Tibial nerve (tissue), 4 donors: ENCODE measurements around the gene SYT5. TPM values are rescaled to one million over a fixed set of nuclear protein-coding genes. Genes with fewer than 3 reads are reported as not detected.

ENCODE experiments used
- DNase-seq, 2 donors: peaks; one replicate each; pipeline ENCODE4 v3.0.0-alpha.2; 2019; ENCODE audit warnings: low spot score in 2 of 2
- H3K27ac ChIP-seq, 4 donors: fragments of 200-600 bp; sonication (generic) in 3 of 4; one replicate each; pipeline ENCODE4 v1.5.1; 2017 to 2019; ENCODE audit warnings: mild to moderate bottlenecking in 1 of 4
- H3K27me3 ChIP-seq, 2 donors: fragments of 200-600 bp; sonication (generic) in 1 of 2; one replicate each; pipeline versions ENCODE4 v1.5.1 to v1.6.0; 2017 to 2019
- H3K36me3 ChIP-seq, 3 donors: fragments of 200-600 bp; sonication (generic); one replicate each; pipeline ENCODE4 v1.5.1; 2018 to 2019
- H3K4me1 ChIP-seq, 4 donors: fragments of 200-600 bp; sonication (generic) in 3 of 4; one replicate each; pipeline ENCODE4 v1.5.1; 2017 to 2019
- H3K4me3 ChIP-seq, 4 donors: fragments of 200-600 bp; sonication (generic) in 3 of 4; one replicate each; pipeline ENCODE4 v1.5.1; 2017 to 2019; ENCODE audit warnings: mild to moderate bottlenecking in 1 of 4, moderate library complexity in 1 of 4
- H3K9me3 ChIP-seq, 4 donors: fragments of 200-600 bp; sonication (generic) in 3 of 4; one replicate each; pipeline ENCODE4 v1.5.1; 2017 to 2019
- EP300 ChIP-seq, 2 donors: sonication (generic); formaldehyde crosslinking; IDR thresholded peaks; one replicate each; pipeline ENCODE4 v1.6.1; 2017; ENCODE audit warnings: antibody characterized with exemption in 2 of 2, mild to moderate bottlenecking in 1 of 2
- POLR2A ChIP-seq, 2 donors: fragments of 450-650 bp; IDR thresholded peaks; one replicate each; pipeline ENCODE4 v1.6.1; 2017; ENCODE audit warnings: antibody characterized with exemption in 2 of 2, mild to moderate bottlenecking in 2 of 2, moderate library complexity in 2 of 2
- WGBS, 2 donors: methylation state at CpG; one replicate each; pipeline ENCODE4 v1.1.5; 2018; 5-methylcytosine and 5-hydroxymethylcytosine counted together
- small RNA-seq: library from RNA; depleted of rRNA; stranded (forward); fragments of <200 nt; gene quantifications from one replicate; pipeline ENCODE3, GENCODE V24; 2016
- total RNA-seq, 4 donors: library from RNA; depleted of rRNA; stranded (reverse); fragments of >200 nt; gene quantifications; one replicate each; pipeline ENCODE4 v1.1.0, GENCODE V29; 2016
- TF ChIP-seq, protein P1 (sequence below), 5 experiments: fragments of 200-600 bp in 3 of 5; fragments of 450-650 bp in 2 of 5; sonication (generic) in 3 of 5; IDR thresholded peaks; one replicate each; pipeline ENCODE4 v1.5.1; 2016 to 2019; ENCODE audit warnings: antibody characterized with exemption in 5 of 5, mild to moderate bottlenecking in 3 of 5, moderate library complexity in 2 of 5

Gene SYT5
- total RNA-seq, 4 donors from 2014 or later = not detected

DNA sequence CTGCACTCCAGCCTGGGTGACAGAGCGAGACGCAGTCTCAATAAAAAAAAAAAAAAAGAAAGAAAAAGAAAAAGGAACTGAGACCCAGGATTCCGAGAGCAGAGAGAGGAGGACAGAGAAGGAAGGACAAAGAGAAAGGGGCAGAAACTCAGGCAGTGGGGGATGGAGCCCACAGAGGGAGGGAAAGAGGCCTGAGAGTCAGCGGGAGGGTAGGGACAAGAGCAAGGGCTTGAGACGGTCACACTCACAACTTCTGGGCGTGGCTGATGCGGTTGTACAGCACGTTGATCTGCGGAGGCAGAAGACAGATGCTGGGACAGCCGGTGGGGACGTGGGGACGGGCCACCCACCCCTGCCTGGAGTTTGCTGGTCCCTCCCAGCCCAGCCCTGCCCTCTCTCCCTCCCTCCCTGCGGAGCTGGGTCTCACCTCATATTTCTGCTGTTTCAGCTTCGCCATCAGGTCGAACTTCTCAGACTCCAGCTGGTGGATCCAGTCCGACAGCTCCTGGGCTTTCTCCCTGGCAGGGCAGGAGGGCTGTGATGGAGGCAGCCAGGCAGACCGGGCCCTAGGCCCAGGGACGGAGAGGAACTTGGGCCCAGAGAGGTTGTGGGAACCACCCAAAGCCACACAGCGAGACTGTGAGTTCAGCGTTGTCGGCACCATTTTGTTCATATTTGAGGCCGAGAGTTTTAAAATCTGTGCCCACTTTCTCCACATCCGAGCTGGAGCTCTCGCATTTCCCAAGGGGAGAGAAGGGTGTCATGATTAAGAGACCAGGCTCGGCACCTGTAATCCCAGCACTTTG lies 46.2 kb downstream of the SYT5 start:
- peaks cover 0 to 84% of the 10 kb centered on the region in 2 donors for H3K27me3 ChIP-seq
- no peaks in the 10 kb centered on the region for H3K36me3 ChIP-seq
- 57 to 60% methylated on average over 22 to 25 of the region's 25 CpGs for WGBS, 2 donors

DNA sequence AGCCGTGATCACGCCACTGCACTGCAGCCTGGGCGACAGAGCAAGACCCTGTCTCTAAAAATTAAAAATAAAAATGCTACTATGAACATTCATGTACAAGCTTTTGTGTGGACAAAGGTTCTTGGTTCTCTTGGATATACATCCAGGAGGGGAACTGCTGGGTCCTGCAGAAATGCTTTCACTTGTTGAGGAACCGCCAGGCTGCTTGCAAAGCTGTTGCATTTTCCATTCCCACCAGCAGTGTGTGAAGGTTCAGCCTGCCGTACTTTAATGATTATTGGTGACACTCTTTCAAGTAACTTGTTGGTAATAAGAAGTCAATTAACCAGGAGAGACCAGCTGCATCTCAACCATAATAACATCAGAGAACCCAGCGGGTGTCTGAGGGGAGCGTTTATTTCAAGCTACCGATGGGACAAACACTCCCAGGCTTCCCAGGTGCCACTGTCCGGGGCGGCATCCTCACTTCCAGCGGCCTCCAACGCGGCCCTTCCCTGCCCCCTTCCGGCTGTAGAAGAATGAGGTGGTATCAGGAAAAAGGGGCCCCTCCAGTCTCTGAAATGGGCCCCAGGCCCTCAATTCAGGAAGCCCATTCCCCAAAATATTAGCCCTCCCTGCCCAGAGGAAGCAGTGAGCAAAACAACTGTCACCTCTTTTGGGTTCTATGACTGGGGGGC lies 47.5 kb downstream of the SYT5 start:
- Histone ChIP-seq H3K27me3 (peaks cover 0 to 79% of the 10 kb centered on the region in 2 donors), H3K4me1 (peaks cover 0 to 6% (median 0%) of the 10 kb centered on the region in 4 donors), H3K27ac (no peak overlapping the region), H3K9me3 (no peaks in the 10 kb centered on the region), H3K36me3 (no peaks in the 10 kb centered on the region), H3K4me3 (no peak overlapping the region)
- no peak for DNase-seq
- 47 to 56% methylated on average over 14 of the region's 14 CpGs for WGBS, 2 donors
- TF ChIP-seq EP300 (IDR thresholded peaks at IDR 0.05) (no peak), POLR2A (IDR thresholded peaks at IDR 0.05) (no peak)
- TF ChIP-seq, protein P1, sequence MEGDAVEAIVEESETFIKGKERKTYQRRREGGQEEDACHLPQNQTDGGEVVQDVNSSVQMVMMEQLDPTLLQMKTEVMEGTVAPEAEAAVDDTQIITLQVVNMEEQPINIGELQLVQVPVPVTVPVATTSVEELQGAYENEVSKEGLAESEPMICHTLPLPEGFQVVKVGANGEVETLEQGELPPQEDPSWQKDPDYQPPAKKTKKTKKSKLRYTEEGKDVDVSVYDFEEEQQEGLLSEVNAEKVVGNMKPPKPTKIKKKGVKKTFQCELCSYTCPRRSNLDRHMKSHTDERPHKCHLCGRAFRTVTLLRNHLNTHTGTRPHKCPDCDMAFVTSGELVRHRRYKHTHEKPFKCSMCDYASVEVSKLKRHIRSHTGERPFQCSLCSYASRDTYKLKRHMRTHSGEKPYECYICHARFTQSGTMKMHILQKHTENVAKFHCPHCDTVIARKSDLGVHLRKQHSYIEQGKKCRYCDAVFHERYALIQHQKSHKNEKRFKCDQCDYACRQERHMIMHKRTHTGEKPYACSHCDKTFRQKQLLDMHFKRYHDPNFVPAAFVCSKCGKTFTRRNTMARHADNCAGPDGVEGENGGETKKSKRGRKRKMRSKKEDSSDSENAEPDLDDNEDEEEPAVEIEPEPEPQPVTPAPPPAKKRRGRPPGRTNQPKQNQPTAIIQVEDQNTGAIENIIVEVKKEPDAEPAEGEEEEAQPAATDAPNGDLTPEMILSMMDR (IDR thresholded peaks at IDR 0.05) = peak in 1 of 5 experiments; percentile 17

More for the DNA sequence above, 46.2 kb downstream of the SYT5 start:
- Histone ChIP-seq H3K4me3 (no peak overlapping the region), H3K9me3 (no peaks in the 10 kb centered on the region), H3K27ac (no peak overlapping the region), H3K4me1 (peaks cover 0 to 6% (median 0%) of the 10 kb centered on the region in 4 donors)
- no peak for DNase-seq
- TF ChIP-seq, protein P1 (IDR thresholded peaks at IDR 0.05) = no peak
- TF ChIP-seq POLR2A (IDR thresholded peaks at IDR 0.05) (no peak), EP300 (IDR thresholded peaks at IDR 0.05) (no peak)

DNA sequence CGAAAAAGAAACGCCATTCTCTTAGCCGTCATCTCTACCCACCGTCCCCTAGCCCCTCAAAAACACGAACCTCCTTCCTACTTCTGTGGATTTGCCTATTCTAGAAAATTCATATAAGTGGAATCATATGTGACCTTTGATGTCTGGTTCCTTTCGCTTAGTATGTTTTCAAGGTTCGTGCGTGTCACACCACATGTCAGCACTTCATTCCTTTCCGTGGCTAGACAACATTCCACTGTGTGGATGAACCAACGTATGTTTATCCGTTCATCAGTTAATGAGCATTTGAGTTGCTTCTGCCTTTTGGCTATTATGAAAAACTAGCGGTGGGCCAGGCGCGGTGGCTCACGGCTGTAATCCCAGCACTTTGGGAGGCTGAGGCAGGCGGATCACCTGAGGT lies 48.7 kb downstream of the SYT5 start:
- TF ChIP-seq, protein P1 (IDR thresholded peaks at IDR 0.05) = no peak
- TF ChIP-seq POLR2A (IDR thresholded peaks at IDR 0.05) = no peak
- no peak for TF ChIP-seq EP300 (IDR thresholded peaks at IDR 0.05)
- 79 to 80% methylated on average over 16 of the region's 16 CpGs for WGBS, 2 donors
- Histone ChIP-seq H3K4me3 (no peak overlapping the region), H3K27me3 (peaks cover 0 to 68% of the 10 kb centered on the region in 2 donors), H3K4me1 (peaks cover 0 to 6% (median 0%) of the 10 kb centered on the region in 4 donors), H3K36me3 (no peaks in the 10 kb centered on the region), H3K27ac (no peak overlapping the region), H3K9me3 (no peaks in the 10 kb centered on the region)
- DNase-seq = no peak

Small RNA genes lying within 50 kb of the gene (small RNA-seq; reads per million reads assigned to genes)
- gene MIR7975 (not detected), gene RF01210 (not detected)

Other genes starting within 250 kb of the SYT5 start
- not detected for gene NLRP7, start 232.8 kb downstream of the SYT5 start, total RNA-seq
- gene NLRP2, start 213.9 kb downstream of the SYT5 start, total RNA-seq = under 1 TPM in 1 of 4 donors, not detected in 3; under 0.01 TPM
- 1 to 10 TPM in 1 of 4 donors, not detected in 3; 1.5 TPM for gene GP6, start 142.0 kb downstream of the SYT5 start, total RNA-seq
- gene RDH13, start 117.1 kb downstream of the SYT5 start, total RNA-seq = 10 to 100 TPM in 2 of 4 donors, 1 to 10 TPM in 2; 6.3 to 25.7 (median 12.7) TPM
- 1 to 10 TPM in 1 of 4 donors, under 1 TPM in 1, not detected in 2; 0.44 to 1.2 TPM for gene EPS8L1, start 104.4 kb downstream of the SYT5 start, total RNA-seq
- 100 to 1,000 TPM; 113 to 270 (median 180) TPM for gene PPP1R12C, start 62.7 kb downstream of the SYT5 start, total RNA-seq
- gene TNNT1, start 31.1 kb downstream of the SYT5 start, total RNA-seq = 1 to 10 TPM in 1 of 4 donors, under 1 TPM in 1, not detected in 2; 0.90 to 1.5 TPM
- gene TNNI3, start 22.6 kb downstream of the SYT5 start, total RNA-seq = not detected
- gene DNAAF3, start 13.7 kb downstream of the SYT5 start, total RNA-seq = 1 to 10 TPM in 2 of 4 donors, not detected in 2; 1.2 to 2.7 TPM
- 1 to 10 TPM; 1.2 to 3.9 (median 2.1) TPM for gene PTPRH, start 29.2 kb upstream of the SYT5 start, total RNA-seq
- gene TMEM86B, start 48.5 kb upstream of the SYT5 start, total RNA-seq = 1 to 10 TPM in 3 of 4 donors, under 1 TPM in 1; 0.44 to 8.6 (median 3.0) TPM
- gene PPP6R1, start 78.7 kb upstream of the SYT5 start, total RNA-seq = 10 to 100 TPM; 35.4 to 56.7 (median 40.7) TPM
- gene HSPBP1, start 99.8 kb upstream of the SYT5 start, total RNA-seq = 10 to 100 TPM; 33.7 to 49.6 (median 40.5) TPM
- gene BRSK1, start 103.7 kb upstream of the SYT5 start, total RNA-seq = 1 to 10 TPM; 4.6 to 6.9 (median 5.9) TPM
- gene TMEM150B, start 145.1 kb upstream of the SYT5 start, total RNA-seq = 10 to 100 TPM in 1 of 4 donors, 1 to 10 TPM in 3; 5.5 to 17.1 (median 7.7) TPM
- 10 to 100 TPM; 30.6 to 50.0 (median 41.2) TPM for gene KMT5C, start 159.6 kb upstream of the SYT5 start, total RNA-seq
- gene COX6B2, start 174.4 kb upstream of the SYT5 start, total RNA-seq = not detected
- gene GARIN5B, start 183.0 kb upstream of the SYT5 start, total RNA-seq = not detected
- under 1 TPM in 1 of 4 donors, not detected in 3; 0.21 TPM for gene IL11, start 190.2 kb upstream of the SYT5 start, total RNA-seq
- gene TMEM190, start 196.5 kb upstream of the SYT5 start, total RNA-seq = 1 to 10 TPM in 1 of 4 donors, not detected in 3; 2.7 TPM
- gene TMEM238, start 204.0 kb upstream of the SYT5 start, total RNA-seq = 1 to 10 TPM in 2 of 4 donors, under 1 TPM in 2; 0.63 to 7.5 (median 2.6) TPM
- 100 to 1,000 TPM; 266 to 574 (median 354) TPM for gene RPL28, start 205.6 kb upstream of the SYT5 start, total RNA-seq
- gene UBE2S, start 227.5 kb upstream of the SYT5 start, total RNA-seq = 10 to 100 TPM in 2 of 4 donors, 1 to 10 TPM in 2; 8.0 to 16.2 (median 9.9) TPM